ENCODE data around the gene PTK6. TPM values are rescaled to one million over a fixed set of nuclear protein-coding genes. Genes with fewer than 3 reads are reported as not detected.

Gene PTK6
- total and polyA plus RNA-seq, 2 donors (not counting 1 experiment from before 2014, with no cell fraction given), result 0.17 TPM; not detected in 1

DNA sequence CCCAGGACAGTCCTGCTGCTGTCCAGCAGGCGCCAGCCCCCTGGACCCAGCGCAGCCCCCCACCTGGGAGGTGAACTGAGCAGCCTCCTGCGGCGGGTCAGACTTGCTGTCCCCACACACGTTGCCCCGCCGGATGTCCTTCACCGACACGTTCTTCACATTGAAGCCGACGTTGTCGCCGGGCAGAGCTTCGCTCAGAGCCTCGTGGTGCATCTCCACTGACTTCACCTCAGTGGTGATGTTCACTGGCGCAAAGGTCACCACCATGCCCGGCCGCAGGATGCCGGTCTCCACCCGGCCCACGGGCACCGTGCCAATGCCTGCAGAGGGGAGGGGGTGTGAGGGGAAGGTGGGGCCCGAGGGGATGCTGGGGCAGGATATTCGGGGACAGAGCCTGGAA, 46.8 kb downstream of the PTK6 start:
- Histone ChIP-seq H3K27ac (ENCODE audit: insufficient read depth, low read length) (no peak overlapping the region), H3K4me3 (replicated peaks in 1 of 4; ENCODE audit: control extremely low read depth in 1 of 4, insufficient read depth in 1 of 4, low read depth in 3 of 4, low read length in 4 of 4) (no peak overlapping the region), H3K27me3 (ENCODE audit: control insufficient read depth, insufficient read depth, low read length) (peaks cover 7% of the 10 kb centered on the region), H2AFZ (ENCODE audit: low read length) (no peak overlapping the region), H4K20me1 (ENCODE audit: control insufficient read depth, extremely low read depth, insufficient read depth, low read length) (no peaks in the 10 kb centered on the region), H3K36me3 (ENCODE audit: control insufficient read depth, insufficient read depth, low read length) (no peaks in the 10 kb centered on the region), H3K9ac (ENCODE audit: insufficient read depth, low read length) (no peak overlapping the region), H3K9me3 (ENCODE audit: control insufficient read depth, insufficient read depth, low read depth, low read length) (no peaks in the 10 kb centered on the region), H3K4me2 (ENCODE audit: extremely low read depth, insufficient read depth, low read length) (no peak overlapping the region), H3K4me1 (ENCODE audit: control insufficient read depth, extremely low read depth, insufficient read depth, low read length) (no peaks in the 10 kb centered on the region), H3K79me2 (ENCODE audit: control insufficient read depth, insufficient read depth, low read length) (no peaks in the 10 kb centered on the region)
- DNase-seq (ENCODE audit: low read depth in 2 of 2), result no peak
- TF ChIP-seq, protein P1, sequence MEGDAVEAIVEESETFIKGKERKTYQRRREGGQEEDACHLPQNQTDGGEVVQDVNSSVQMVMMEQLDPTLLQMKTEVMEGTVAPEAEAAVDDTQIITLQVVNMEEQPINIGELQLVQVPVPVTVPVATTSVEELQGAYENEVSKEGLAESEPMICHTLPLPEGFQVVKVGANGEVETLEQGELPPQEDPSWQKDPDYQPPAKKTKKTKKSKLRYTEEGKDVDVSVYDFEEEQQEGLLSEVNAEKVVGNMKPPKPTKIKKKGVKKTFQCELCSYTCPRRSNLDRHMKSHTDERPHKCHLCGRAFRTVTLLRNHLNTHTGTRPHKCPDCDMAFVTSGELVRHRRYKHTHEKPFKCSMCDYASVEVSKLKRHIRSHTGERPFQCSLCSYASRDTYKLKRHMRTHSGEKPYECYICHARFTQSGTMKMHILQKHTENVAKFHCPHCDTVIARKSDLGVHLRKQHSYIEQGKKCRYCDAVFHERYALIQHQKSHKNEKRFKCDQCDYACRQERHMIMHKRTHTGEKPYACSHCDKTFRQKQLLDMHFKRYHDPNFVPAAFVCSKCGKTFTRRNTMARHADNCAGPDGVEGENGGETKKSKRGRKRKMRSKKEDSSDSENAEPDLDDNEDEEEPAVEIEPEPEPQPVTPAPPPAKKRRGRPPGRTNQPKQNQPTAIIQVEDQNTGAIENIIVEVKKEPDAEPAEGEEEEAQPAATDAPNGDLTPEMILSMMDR (conservative IDR thresholded peaks at IDR 0.05 in 1 of 2, IDR thresholded peaks at IDR 0.05 in 1 of 2; ENCODE audit: low read depth in 1 of 2, low read length in 2 of 2), result no peak
- no peak for TF ChIP-seq EZH2 (IDR thresholded peaks at IDR 0.05; ENCODE audit: low read length, missing control alignments)

DNA sequence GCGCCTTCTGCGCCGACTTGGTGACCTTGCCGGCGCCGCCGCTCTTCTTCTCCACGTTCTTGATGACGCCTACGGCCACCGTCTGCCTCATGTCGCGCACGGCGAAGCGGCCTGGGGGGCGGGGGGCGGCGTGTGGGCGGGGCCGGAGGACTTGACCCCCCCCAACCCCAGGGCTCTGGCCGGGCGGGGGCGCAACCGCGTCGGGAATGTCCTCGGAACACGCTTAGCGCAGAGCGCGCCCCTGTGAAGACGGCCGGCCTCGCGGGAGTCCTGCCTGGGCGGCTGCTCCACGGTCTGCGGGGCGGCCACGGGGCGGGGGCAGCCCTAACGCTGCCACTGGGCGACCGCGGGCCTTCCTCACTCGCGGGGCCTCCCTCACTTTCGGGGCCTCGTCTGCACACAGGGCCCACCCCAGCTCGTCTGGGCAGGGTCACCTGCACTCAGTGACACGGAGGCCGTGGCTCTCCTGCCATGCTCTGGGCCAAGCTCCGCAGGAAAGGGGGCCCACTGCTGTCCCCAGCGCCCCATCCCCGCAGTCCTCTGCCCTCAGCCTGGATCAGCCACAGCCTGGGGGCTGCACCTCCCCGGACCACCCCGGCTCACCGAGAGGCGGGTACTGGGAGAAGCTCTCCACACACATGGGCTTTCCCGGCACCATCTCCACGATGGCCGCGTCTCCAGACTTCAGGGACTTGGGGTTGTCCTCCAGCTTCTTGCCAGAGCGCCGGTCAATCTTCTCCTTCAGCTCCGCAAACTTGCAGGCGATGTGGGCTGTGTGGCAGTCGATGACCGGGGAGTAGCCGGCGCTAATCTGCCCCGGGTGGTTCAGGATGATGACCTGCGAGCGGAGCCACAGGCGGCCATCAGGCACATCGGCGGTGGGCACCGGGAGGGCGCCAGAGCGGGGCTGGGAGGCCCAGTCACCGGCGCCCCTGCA, 48.6 kb downstream of the PTK6 start:
- H3K79me2 ChIP-seq (ENCODE audit: control insufficient read depth, insufficient read depth, low read length), result no peaks in the 10 kb centered on the region
- H3K27me3 ChIP-seq (ENCODE audit: control insufficient read depth, insufficient read depth, low read length), result peaks cover 7% of the 10 kb centered on the region
- H3K4me1 ChIP-seq (ENCODE audit: control insufficient read depth, extremely low read depth, insufficient read depth, low read length), result no peaks in the 10 kb centered on the region
- no peak overlapping the region for H3K9ac ChIP-seq (ENCODE audit: insufficient read depth, low read length)
- no peaks in the 10 kb centered on the region for H3K36me3 ChIP-seq (ENCODE audit: control insufficient read depth, insufficient read depth, low read length)
- H4K20me1 ChIP-seq (ENCODE audit: control insufficient read depth, extremely low read depth, insufficient read depth, low read length), result no peaks in the 10 kb centered on the region
- no peak overlapping the region for H3K4me3 ChIP-seq (replicated peaks in 1 of 4; ENCODE audit: control extremely low read depth in 1 of 4, insufficient read depth in 1 of 4, low read depth in 3 of 4, low read length in 4 of 4)
- no peak overlapping the region for H3K4me2 ChIP-seq (ENCODE audit: extremely low read depth, insufficient read depth, low read length)
- no peak for DNase-seq (ENCODE audit: low read depth in 2 of 2)
- H2AFZ ChIP-seq (ENCODE audit: low read length), result no peak overlapping the region
- no peak overlapping the region for H3K27ac ChIP-seq (ENCODE audit: insufficient read depth, low read length)
- no peak for TF ChIP-seq EZH2 (IDR thresholded peaks at IDR 0.05; ENCODE audit: low read length, missing control alignments)
- TF ChIP-seq, protein P1 (conservative IDR thresholded peaks at IDR 0.05 in 1 of 2, IDR thresholded peaks at IDR 0.05 in 1 of 2; ENCODE audit: low read depth in 1 of 2, low read length in 2 of 2), result no peak
- H3K9me3 ChIP-seq (ENCODE audit: control insufficient read depth, insufficient read depth, low read depth, low read length), result no peaks in the 10 kb centered on the region

DNA sequence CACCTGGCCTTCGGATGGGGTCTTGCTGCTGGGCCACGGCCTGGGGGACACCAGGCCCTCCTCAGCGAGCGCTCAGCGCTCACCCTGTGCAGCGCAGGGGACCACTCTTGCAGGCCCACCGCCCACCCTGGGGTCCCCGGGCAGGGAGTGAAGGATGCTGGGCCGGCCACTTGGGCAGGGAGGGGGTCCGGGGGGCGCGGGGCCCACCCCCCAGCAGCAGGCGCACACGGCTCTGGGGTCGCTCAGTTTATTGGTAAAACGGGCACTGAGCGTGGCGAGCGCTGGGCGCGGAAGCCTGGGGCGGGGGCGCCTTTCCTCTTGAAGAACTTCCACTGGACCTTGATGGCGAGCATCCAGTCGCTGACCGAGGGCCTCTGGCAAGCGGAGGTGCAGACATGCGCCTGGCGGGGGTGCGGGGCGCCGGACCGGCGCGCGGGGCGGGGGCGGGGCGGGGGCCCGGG, 49.4 kb downstream of the PTK6 start:
- Histone ChIP-seq H3K4me2 (ENCODE audit: extremely low read depth, insufficient read depth, low read length) (no peak overlapping the region), H3K79me2 (ENCODE audit: control insufficient read depth, insufficient read depth, low read length) (no peaks in the 10 kb centered on the region), H3K27me3 (ENCODE audit: control insufficient read depth, insufficient read depth, low read length) (peaks cover 7% of the 10 kb centered on the region), H3K27ac (ENCODE audit: insufficient read depth, low read length) (no peak overlapping the region), H4K20me1 (ENCODE audit: control insufficient read depth, extremely low read depth, insufficient read depth, low read length) (no peaks in the 10 kb centered on the region), H3K9me3 (ENCODE audit: control insufficient read depth, insufficient read depth, low read depth, low read length) (no peaks in the 10 kb centered on the region), H3K36me3 (ENCODE audit: control insufficient read depth, insufficient read depth, low read length) (no peaks in the 10 kb centered on the region), H3K9ac (ENCODE audit: insufficient read depth, low read length) (no peak overlapping the region), H3K4me1 (ENCODE audit: control insufficient read depth, extremely low read depth, insufficient read depth, low read length) (no peaks in the 10 kb centered on the region), H3K4me3 (replicated peaks in 1 of 4; ENCODE audit: control extremely low read depth in 1 of 4, insufficient read depth in 1 of 4, low read depth in 3 of 4, low read length in 4 of 4) (no peak overlapping the region), H2AFZ (ENCODE audit: low read length) (no peak overlapping the region)
- TF ChIP-seq, protein P1 (conservative IDR thresholded peaks at IDR 0.05 in 1 of 2, IDR thresholded peaks at IDR 0.05 in 1 of 2; ENCODE audit: low read depth in 1 of 2, low read length in 2 of 2), result no peak
- TF ChIP-seq EZH2 (IDR thresholded peaks at IDR 0.05; ENCODE audit: low read length, missing control alignments), result no peak
- DNase-seq (ENCODE audit: low read depth in 2 of 2), result no peak

Measured in fibroblast of lung (primary cell).